ENCODE measurements around the gene SAP25.

DNA sequence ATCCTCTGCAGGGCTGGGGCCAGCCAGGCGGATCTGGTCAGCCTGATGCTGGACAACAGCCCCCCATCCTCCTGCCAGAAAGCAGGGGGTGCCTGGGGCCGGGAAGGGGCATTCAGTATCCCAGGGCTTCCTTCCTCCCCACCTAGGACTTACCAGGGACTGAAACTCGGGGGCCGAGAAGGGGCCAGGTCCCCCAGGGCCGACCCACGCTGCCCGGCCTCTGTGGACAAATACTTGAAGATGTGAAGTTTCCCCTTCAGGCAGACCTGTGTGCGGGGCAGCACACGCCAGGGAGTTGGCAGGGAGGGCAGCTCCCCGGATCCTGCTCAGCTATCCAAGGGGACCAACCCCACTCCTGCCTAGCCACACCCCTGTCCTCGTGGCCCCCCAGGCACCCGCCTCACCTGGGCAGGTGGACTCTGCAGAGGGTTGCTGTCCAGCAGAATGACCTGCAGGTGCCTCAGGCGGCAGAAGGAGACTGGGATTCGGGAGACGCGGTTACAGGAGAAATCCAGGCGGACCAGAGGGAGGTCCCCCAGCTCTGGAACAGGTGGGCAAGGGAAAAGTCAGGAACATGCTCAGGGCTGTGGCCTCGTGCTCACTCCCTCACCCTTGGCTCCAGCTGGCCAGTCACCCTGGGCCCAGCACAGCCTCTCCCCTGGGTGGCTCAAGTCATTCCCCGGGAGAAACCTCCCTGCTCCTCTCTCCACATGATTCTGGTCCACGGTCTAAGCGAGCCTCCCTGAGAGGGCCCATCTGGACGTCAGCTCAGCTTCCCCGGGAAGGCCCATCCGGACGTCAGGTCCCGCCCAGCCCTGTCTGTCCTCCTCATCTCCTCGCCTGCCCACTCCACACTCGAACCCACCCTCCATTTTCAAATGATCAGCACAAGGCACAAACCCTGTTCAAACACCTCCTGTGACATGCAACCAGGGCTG, 4.8 kb upstream of the SAP25 start:
- TF ChIP-seq SUZ12 (IDR thresholded peaks at IDR 0.05) (no peak), TARDBP (IDR thresholded peaks at IDR 0.05) (no peak), L3MBTL2 (conservative IDR thresholded peaks at IDR 0.05) (no peak), SP1 (IDR thresholded peaks at IDR 0.05) (no peak)

Data from HEK293T (cell line).